COLO829 (cell line): ENCODE results near the gene FGFBP2.

Experiments
- DNase-seq: peaks from one replicate; pipeline ENCODE4 v3.0.0; 2012; ENCODE audit warnings: low spot score

The FGFBP2 gene, protein sequence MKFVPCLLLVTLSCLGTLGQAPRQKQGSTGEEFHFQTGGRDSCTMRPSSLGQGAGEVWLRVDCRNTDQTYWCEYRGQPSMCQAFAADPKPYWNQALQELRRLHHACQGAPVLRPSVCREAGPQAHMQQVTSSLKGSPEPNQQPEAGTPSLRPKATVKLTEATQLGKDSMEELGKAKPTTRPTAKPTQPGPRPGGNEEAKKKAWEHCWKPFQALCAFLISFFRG

DNA sequence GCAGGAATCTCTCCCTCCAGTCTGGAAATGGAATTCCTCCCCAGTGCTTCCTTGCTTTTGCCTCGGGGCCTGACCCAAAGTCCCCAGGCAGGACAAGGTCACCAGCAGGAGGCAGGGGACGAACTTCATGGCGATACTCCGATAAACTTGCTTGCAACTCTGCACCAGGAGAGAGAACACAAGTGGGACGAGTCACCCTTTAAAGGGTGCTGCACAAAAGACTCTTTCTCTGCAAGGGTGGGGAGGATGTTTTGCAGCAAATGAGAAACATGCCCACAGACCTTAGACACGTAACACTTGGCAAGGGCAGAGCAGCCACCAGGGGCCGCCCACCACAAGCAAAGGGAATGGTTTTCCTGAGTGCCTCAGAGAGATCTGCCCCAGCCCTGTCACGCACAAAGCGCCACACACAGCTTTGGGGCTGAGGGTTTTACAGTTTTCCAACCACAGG lies at the start of gene FGFBP2:
FGFBP2 (minus strand) TSS at position 175 of the 451 bp plus-strand sequence; CDS start at position 129, 46 bp downstream.
- peak; percentile 87 for DNase-seq

DNA sequence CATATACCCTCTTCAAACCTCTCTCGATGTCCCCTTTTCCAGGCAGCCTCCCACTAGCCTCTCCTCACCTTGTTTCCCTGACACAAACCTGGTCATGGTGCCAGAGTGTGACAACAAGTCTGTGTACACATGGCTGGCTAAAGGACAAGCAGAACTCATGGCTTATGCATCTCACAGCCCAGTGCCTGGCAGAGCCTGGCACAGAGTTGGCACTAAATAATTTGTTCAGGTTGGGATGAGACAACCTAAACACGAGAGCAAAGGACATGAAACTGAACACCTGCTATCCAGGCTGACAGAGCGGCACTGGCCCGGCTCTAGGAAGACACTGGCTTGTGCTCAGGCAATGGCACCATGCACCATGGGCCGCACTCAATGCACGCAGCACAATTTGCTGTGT lies 48.2 kb upstream of the FGFBP2 start:
- DNase-seq: no peak

DNA sequence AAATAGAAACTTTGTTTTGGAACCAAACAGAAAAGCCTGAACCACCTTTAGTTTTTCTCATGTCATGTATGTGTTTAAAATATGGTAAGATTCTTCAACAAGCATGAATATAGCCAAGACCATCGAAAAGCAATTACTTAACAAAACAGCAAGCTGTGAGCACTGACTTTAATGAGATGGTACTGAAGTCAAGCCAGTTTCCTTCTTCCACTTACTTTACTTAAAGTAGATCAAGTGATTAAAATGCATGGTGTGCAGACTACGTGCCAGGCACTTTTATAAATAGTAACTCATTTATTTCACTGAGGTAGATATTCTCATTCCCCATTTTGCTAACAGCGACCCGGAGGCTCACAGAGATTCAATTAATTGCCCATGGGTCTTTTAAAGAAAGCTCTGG lies 46.2 kb upstream of the FGFBP2 start:
- no peak for DNase-seq

DNA sequence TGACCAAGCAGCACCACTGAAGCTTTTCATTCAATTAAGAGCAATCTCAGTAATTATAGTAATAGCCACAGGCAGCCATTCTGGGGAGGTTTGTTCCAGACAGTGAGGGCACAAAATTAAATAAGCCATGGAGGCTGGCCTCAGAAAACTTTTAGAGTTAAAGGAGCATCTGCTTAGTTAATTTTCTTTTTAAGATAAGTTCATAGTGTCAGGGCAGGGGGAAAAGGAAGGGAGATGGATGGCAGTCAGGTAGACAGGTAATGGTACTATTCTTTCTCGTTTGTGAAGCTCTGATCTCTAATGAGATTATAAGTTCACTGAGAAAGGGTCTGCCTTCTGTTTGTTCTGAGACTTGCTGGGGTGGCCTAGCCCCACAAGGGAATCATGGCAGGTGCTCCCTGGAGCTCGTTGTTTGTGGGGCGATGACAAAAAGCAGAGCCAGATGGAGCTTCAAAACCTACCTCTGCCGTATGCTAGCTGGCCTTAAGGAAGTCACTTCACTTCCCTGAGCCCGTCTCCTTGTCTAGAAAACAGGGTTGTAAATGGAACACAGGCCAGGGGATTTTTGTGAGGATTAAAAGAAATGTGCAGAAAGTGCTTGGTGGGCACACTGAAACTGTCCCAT lies 44.6 kb upstream of the FGFBP2 start:
- DNase-seq: no peak

DNA sequence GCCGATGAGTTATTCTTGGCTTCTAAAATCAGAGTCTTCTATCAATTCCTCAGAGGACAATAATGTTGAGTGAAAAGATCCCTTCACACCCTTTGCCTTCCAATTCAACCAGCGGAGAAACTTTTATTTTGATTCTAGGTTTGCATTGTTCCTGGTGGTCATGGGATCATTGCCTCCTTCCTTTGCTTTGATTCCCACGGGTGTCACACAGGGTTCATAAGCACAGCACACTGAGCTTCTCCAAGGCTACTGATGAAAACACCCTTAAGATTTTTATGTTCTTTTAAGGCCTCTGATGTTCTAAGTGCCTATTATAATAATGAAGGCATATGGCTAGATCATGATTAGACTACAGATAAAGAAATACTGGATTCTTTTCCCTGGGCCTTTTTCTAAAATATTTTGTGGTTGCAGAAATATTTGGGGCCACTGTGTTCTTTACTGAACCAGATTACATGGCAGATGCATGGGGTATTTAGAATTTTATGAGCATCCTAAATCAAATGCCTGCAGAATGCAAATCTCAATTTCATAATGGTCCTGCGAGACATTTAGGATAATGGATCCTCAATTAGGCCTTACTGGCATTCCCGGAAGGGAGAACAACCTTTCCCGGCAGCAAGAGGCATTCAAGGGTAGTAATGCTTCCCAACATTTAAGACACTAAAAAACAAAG lies 43.9 kb upstream of the FGFBP2 start:
- no peak for DNase-seq

DNA sequence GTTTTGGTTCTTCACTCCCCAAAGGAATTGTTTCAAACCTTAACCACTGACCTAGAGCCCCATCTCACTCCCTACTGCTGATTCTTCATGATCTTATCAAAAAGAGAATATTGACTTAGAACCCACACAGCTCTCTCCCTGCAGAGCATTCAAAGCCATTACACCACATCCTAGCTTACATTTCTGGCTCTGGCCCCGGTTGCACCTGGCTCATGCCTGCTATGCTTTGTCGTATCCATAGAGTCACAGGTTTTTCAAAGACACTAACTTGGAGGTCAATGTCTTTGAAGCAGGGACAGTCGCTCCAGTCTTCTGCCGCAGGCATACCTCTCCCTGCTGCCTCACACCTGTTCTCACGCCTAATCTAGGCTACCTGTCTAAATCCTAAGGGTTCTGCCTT lies 42.7 kb upstream of the FGFBP2 start:
- no peak for DNase-seq

DNA sequence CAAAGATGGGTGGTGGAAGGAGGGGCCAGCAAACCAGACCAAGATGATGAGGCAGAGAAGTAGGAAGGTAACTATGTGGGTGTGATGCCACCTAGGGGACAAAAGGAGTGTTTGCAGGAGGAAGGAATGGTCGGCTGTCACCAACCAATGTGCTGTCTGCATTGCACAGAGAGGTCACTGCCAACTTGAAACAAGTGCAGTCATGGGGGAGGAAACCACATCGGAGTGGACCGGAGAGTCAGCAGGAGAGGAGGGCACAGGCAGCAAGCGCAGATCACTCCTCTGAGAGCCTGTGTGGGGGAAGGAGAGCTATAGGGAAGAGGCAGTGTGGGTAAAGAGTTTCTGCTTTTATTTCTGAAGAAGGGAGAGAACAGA lies 38.5 kb upstream of the FGFBP2 start:
- peak; percentile 75 for DNase-seq

DNA sequence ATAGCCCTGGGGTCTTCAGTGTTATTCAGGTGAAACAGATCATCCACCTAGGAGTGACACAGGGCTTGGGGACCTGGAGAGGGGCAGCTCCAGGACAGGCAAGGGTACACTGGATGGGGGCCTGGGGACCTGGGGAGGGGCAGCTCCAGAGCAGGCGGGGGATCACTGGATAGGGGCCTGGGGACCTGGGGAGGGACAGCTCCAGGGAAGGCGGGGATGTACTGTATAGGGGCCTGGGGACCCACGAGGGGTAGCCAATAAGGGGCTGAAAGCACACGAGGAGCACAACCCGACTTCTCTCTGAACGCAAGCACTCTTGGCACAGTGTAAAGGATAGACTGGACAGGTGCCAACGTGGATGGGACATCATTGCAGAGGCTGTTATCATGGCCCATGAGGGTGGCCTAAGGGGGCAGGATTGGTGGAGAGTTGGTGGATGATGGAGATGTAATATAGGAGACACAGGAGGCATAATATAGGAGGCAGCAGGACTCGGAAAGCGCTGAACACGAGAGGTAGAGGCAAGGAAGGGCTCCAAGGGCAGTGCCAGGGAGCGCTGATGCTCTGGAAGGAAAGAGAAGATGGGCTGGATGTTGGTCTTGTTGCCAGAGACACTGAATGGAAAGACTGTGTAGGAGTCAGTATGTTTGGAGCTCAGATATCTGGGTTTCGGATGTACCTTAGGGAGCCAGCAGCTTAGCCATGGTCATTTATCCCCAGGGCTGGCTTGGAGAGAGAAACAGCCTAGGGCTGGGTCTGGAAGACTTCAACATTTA lies 37.9 kb upstream of the FGFBP2 start:
- no peak for DNase-seq

DNA sequence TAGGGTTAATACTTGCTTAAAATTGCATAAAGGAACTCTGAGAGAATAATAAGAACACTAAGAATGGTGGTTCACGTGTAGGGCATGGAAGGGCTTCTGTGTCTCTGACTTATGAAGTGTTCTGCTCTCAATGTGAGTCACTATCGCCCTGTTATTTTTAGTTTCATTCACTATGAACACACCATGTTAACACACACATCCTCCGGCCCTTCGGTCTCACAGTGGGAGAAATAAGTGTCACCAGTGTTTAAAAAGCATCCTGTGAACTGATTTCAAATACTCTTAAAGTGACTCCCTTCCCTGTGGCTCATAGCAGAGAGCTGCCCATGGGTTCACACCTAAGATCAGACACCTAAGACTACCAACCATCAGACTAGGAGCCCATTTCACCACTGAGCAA lies 33.8 kb upstream of the FGFBP2 start:
- no peak for DNase-seq

DNA sequence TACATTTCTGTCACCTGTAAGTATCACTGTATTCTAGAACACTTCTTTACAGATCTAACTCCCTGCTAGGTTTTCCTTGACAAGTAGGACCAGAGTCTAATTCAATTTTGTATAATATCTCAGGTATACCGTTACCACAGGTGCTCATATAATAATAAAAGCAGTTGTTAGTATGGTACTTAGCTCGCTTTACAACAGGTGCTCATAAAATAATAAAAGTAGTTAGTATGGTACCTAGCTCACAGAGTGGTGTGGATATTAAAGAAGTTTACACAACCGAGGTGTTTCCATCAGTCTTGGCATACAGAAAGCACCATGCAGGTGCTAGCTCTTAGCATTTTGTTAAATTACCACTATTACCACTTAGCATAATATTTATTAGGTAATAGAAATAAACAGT lies 32.9 kb upstream of the FGFBP2 start:
- no peak for DNase-seq

DNA sequence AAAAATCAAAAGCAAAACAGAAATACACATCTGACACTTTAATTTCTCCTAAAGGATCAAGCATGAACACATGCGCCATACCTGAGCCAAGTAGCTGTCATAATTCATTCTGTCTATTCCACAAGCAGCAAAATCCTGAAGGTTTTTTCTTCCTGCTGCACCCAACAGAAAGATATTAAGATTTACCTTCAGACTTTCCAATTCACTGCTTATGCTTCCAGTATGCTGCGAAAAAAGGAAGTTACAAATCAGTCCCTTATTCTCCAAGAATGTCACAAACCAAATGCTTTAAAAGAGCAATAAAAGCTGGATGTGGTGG lies 29.2 kb upstream of the FGFBP2 start:
- no peak for DNase-seq

DNA sequence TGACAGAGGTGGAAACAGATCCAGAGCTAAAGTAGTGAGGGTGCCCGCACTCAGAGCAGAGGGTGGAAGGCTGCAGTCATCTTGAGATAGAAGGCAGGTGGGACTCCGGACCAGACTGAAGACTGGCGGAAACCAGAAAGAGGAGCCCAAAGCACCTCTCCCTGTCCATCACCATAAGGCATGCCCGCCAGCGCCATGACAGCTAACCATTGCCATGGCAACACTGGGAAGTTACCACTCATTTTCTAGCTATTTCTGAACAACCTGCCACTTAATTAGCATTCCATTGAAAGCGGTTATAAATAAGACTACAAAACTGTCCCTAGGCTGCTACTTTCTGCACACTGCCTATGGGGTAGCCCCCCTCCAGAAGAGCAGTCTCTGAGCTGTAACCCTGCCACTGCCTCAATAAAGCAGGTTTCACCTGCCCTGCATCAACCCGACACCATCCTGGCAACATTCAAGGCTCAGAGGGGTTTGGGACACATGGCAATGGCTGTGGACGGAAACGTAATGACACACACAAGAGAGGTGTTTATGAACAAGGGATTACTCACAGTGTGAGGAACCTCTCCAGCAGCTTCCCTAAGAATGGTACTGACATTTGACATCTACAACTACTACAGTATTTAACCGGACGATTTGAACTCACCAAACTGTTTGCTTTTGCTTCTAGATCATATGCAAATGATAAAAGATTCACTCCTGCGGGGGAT lies 27.8 kb upstream of the FGFBP2 start:
- DNase-seq: no peak

DNA sequence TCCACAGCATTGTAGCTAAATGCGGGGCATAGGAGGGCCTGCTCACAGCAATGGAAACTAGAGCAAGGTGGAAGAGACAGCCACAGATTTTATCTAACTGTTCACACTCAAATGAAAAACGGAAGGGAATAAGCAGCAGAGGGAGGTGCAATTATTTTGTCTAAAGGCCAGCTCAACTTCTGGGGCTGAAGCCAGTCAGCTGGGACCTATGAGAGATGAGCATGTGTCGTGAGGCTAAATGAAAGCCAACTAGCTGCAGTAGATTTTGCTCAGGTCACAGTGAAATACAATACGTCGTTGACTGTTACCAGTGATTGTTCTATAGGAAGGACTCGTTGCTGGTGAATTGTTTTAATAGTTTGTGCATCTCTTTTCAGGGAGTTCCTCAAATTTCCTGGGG lies 26.4 kb upstream of the FGFBP2 start:
- no peak for DNase-seq

DNA sequence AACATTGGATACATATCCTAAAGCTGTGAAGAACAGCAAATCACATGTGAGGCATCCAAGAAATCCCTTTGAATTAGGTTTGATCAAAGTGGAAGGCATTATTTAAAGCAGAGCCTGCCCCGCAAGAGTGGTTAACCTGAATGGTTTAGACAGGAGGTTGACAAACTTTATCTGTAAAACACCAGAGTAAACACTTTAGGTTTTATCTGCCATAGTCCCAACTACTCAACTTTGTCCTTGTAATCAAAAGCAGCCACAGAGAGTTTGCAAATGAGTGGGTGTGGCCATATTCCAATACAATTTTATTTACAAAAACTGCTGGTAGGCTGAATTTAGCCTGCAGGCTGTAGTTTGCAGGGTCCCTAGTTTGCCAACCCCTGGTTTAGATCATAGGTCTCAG lies 25.2 kb upstream of the FGFBP2 start:
- no peak for DNase-seq

DNA sequence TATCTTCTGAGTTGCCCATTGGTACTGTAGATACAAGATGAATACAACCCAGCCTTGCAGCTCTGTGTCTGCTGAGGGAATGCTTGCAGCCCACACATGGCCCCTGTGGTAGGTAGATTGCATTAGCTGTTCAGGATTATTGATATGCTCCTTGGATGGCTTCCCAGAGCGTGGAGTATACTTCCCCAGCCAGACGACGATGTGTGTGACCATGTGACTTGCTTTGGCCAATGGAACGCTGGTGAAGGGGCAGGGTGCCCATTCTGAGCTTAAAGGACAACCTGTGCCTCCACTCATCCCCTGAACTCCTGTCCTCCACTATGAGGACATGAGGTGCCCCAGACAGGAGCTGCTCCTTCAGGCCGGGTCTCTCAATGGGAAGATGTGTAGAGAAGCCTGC lies 23.9 kb upstream of the FGFBP2 start:
- no peak for DNase-seq

DNA sequence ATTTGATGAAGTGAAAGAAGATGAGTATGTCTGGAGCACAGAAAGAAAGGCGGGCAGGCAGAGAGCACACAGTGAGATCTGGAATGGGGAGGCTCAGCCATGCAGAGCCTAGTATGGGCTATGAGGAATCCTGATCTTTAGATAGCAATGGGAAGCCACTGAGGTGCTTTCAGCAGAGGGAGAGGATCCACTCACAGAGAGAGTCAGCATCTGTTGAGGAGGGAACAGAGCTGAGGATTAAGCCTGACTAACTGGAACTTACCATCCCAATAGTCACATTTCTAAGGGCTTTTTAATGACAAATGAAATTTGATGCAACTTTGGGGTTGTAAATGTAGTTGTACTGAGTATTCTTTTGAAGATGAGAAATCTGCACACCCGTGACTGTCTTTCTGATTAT lies 20.6 kb upstream of the FGFBP2 start:
- no peak for DNase-seq

DNA sequence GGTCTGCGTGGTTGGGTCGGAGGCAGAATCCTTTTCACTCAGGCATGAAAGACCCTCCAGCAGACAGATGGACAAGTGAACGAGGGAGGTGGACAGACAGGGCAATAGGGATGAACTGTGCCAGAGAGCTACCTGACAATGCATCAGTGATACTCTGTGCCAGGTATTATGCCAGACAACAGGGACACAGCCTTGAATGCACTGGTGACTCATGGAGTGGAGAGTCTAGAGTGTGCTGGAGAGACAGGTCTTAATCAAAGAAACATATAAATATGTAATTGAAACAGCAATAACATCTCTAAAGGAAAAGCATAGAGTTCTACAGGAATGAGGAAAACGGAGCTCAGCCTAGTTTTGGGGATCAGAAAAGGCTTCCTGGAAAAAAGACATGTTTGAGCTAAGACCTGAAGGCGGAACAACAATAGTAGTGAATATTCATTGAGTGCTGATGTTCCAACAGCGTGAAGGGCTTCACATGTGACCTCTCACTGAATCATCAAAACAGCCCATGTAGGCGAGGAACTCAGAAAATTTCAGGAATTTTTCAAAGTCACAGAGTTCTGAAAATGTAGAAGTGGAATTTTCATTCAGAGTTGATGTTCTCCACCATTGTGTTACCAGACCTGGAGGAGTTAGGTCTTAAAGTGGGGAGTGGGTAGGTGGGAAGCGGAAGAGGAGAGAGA lies 20.0 kb upstream of the FGFBP2 start:
- DNase-seq: no peak

DNA sequence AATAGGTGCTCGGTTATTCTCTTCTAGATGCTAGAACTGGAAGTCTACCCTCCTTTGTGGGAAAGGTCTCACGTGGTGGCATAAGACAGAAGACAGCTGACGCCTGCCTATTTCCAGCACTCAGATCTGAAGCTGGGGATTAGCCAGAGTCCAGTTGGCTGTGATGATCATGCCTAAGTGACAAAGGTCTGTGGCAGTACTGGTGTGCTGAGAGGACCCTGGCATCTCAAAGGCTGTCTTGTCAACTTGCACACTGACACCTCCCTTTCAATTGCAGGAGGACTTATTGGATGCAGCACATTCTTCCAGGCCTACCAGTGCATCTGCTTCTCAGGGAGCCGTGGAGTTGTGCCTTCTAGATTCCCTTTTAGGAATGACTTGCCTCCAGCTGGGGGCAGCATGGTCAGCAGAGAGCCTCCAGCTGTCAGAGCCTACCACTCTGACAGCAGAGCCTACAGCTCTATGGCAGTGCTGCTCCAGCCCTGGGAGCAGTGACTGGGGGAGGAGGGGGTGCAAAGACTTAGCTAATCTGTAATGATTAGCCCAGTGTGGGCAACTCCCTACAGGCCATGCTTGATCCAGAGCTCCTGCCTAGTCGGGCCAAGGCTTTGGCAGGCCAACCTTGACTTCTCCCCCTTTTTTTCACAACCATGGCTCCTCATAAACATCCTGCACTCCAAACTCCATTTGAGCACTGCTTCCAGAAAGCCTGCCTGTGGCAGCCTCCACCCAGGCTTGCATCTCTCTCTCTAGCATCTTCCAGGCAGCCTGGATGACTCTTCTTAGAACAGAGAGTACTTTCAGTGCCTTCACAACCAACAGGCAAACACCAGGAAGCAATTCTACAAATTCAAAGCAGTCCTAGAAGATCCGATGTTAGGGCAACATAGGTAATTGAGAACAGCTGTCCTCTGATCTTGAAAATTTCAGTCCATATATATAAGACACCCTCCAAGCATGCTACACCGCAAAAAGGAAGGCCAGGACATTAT lies 13.8 kb upstream of the FGFBP2 start:
- DNase-seq: no peak

DNA sequence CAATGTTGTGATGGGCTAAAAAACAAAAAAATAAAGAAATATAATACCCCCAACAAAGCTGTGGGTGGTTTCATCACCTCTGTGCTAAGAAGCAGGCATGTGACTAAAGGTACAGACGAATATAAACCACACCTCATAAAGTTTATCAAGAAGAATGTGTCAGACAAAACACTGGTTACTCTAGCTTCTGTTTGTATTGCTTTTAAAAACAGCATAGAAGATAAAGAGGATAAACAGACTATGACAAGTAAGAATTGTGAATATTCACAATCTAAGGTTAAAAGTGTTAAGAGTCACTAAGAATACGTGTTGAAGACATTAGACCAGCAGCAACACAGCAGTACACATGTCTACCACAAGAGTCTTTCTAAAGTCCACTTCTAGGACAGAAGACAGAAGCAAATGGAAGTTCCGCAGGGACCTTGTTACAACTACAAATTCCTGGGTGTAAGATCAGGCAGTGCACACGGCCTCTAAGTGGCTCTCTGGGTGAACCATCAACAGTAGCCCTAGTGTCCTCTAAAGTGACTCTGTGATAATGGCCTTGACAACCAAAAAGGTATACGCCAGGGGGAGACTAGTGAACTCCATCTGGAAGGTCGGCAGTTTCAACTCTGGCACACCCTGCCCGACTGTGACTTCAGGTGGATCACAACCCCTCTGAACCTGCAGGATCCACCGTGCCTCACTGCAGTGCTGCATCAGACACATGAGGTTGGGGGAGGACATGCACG lies 8.3 kb upstream of the FGFBP2 start:
- no peak for DNase-seq
